RCC 7860 (cell line): ENCODE results near the gene CD34.
A peak's percentile ranks its signal among the peaks of the same experiment; 100 is the strongest.

ENCODE experiments used
- DNase-seq: peaks from one replicate; pipeline ENCODE4 v3.0.0-alpha.2; 2015; ENCODE audit warnings: low spot score
- FAIRE-seq: peaks from 2 replicates; lab custom pipeline; 2012; peaks lifted over from hg19 to GRCh38; lab: Jason Lieb, UNC

Gene CD34

GRCh38 chr1:207836591-207837347 lies 74.2 kb downstream of the CD34 start:
- FAIRE-seq (no peak), DNase-seq (no peak)

DNA sequence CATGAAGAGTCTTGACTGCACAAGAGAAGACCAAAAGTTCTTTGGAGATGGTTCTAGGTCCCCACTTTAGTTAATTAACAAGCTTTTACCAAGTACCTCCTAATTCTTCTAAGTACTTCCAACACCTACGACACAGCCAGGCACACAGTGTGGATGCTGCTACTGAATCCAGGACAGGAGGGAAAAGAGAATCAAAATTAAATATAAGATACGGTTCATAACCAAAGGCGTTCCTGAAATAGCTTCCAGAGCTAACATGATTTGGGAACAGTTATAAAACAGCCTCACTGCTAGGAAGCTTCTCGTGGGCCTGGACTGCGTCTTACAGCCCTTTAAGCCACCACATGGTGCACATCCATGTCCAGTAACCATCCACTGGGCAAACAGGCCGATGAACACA lies 75.0 kb downstream of the CD34 start:
- no peak for DNase-seq
- no peak for FAIRE-seq

GRCh38 chr1:207833956-207834660 lies 76.8 kb downstream of the CD34 start:
- DNase-seq (no peak), FAIRE-seq (no peak)

GRCh38 chr1:207833381-207833780 lies 77.5 kb downstream of the CD34 start:
- FAIRE-seq (no peak), DNase-seq (no peak)

GRCh38 chr1:207832796-207833195 lies 78.1 kb downstream of the CD34 start:
- DNase-seq, result no peak

GRCh38 chr1:207831517-207832327 lies 79.2 kb downstream of the CD34 start:
- FAIRE-seq, result no peak
- DNase-seq, result peak; percentile 17

More at GRCh38 chr1:207832796-207833195, 78.1 kb downstream of the CD34 start:
- FAIRE-seq, result no peak
